SU-DHL-6 (cell line): ENCODE results near the gene RBM20.

Experiments
- H2AFZ ChIP-seq: fragments of 200-600 bp; sonication (generic); 2 replicates; pipeline ENCODE4 v1.6.1; 2014; ENCODE audit warnings: low read depth, mild to moderate bottlenecking, moderate library complexity, mixed read lengths, antibody characterized with exemption, low read length; ENCODE audit not compliant: severe bottlenecking
- H3F3A ChIP-seq: fragments of 200-600 bp; shearing (Covaris generic); 2 replicates; pipeline ENCODE4 v1.6.0; 2016; ENCODE audit warnings: antibody characterized with exemption, mild to moderate bottlenecking; ENCODE audit not compliant: insufficient read depth
- H3K27ac ChIP-seq: fragments of 200-600 bp; sonication (generic); 2 replicates; pipeline ENCODE4 v1.5.1; 2016; ENCODE audit warnings: low read depth, mild to moderate bottlenecking, low read length, moderate library complexity, mixed read lengths
- H3K27me3 ChIP-seq: fragments of 200-600 bp; sonication (generic), shearing (Covaris generic); 2 replicates; pipeline ENCODE4 v1.6.0; 2014; ENCODE audit warnings: mild to moderate bottlenecking, low read length
- H3K36me3 ChIP-seq: fragments of 200-600 bp; sonication (generic); 2 replicates; pipeline ENCODE4 v1.6.1; 2014; ENCODE audit warnings: mild to moderate bottlenecking, low read length, mixed read lengths
- H3K4me2 ChIP-seq: fragments of 300-600, 200-600 bp; shearing (Covaris generic), sonication (generic); 2 replicates; pipeline ENCODE4 v1.6.0; 2014; ENCODE audit warnings: low read length, low read depth, mild to moderate bottlenecking; ENCODE audit not compliant: poor library complexity, severe bottlenecking
- H3K4me3 ChIP-seq: fragments of 200-600 bp; sonication (generic); 2 replicates; pipeline ENCODE4 v1.5.1; 2014; ENCODE audit warnings: antibody characterized with exemption, low read length, mild to moderate bottlenecking, mixed read lengths; ENCODE audit not compliant: insufficient read depth, poor library complexity, severe bottlenecking
- H3K79me2 ChIP-seq: fragments of 200-600 bp; sonication (generic); 2 replicates; pipeline ENCODE4 v1.6.1; 2014; ENCODE audit warnings: mild to moderate bottlenecking, low read length, moderate library complexity; ENCODE audit not compliant: insufficient read depth
- H3K9ac ChIP-seq: fragments of 200-600 bp; sonication (generic); 2 replicates; pipeline ENCODE4 v1.7.0; 2014; ENCODE audit warnings: mild to moderate bottlenecking, low read length
- H3K9me2 ChIP-seq: fragments of 200-600 bp; sonication (generic); replicated peaks from 2 replicates; pipeline ENCODE4 v1.6.1; 2014; ENCODE audit warnings: low read length; ENCODE audit not compliant: insufficient read depth
- H3K9me3 ChIP-seq: fragments of 200-600 bp; sonication (generic); 2 replicates; pipeline ENCODE4 v1.6.1; 2014; ENCODE audit warnings: low read length, mixed read lengths; ENCODE audit not compliant: insufficient read depth
- H4K20me1 ChIP-seq: fragments of 200-600 bp; sonication (generic); 2 replicates; pipeline ENCODE4 v1.6.1; 2014; ENCODE audit warnings: low read depth, mild to moderate bottlenecking, antibody characterized with exemption, low read length, moderate library complexity, mixed read lengths
- CTCF ChIP-seq: fragments of 200-600 bp; sonication (generic); IDR thresholded peaks from one replicate; pipeline ENCODE4 v1.5.1; 2017; ENCODE audit warnings: antibody characterized with exemption, mild to moderate bottlenecking, low read length, moderate library complexity; ENCODE audit not compliant: insufficient read depth, poor library complexity, severe bottlenecking
- EZH2phosphoT487 ChIP-seq: fragments of 200-600 bp; sonication (generic), shearing (Covaris generic); conservative IDR thresholded peaks from 2 replicates; pipeline ENCODE4 v1.6.1; 2018; ENCODE audit warnings: mild to moderate bottlenecking, antibody characterized with exemption, low read length, moderate library complexity, mixed read lengths

Gene RBM20

GRCh38 chr10:110757586-110757985 lies 113.5 kb downstream of the RBM20 start:
- Histone ChIP-seq H3K27me3 (no peaks in the 10 kb centered on the region), H2AFZ (no peak overlapping the region)
- TF ChIP-seq CTCF: no peak

GRCh38 chr10:110758128-110758765 lies 114.1 kb downstream of the RBM20 start:
- H3K36me3 ChIP-seq: no peaks in the 10 kb centered on the region
- H3K4me3 ChIP-seq: no peak overlapping the region
- H4K20me1 ChIP-seq: no peaks in the 10 kb centered on the region
- H3K9me2 ChIP-seq: no peaks in the 10 kb centered on the region
- H3K9me3 ChIP-seq: no peaks in the 10 kb centered on the region
- H3K79me2 ChIP-seq: no peaks in the 10 kb centered on the region
- H3F3A ChIP-seq: no peaks in the 10 kb centered on the region
- no peaks in the 10 kb centered on the region for H3K27me3 ChIP-seq
- TF ChIP-seq CTCF (no peak), EZH2phosphoT487 (no peak)
- H2AFZ ChIP-seq: no peak overlapping the region
- no peak overlapping the region for H3K27ac ChIP-seq
- no peak overlapping the region for H3K4me2 ChIP-seq
- H3K9ac ChIP-seq: no peak overlapping the region

More at GRCh38 chr10:110757586-110757985, 113.5 kb downstream of the RBM20 start:
- Histone ChIP-seq H3K9me3 (no peaks in the 10 kb centered on the region), H3K9ac (no peak overlapping the region), H3K4me3 (no peak overlapping the region), H3F3A (no peaks in the 10 kb centered on the region), H3K36me3 (no peaks in the 10 kb centered on the region), H3K79me2 (no peaks in the 10 kb centered on the region), H4K20me1 (no peaks in the 10 kb centered on the region), H3K27ac (no peak overlapping the region), H3K4me2 (no peak overlapping the region), H3K9me2 (no peaks in the 10 kb centered on the region)

DNA sequence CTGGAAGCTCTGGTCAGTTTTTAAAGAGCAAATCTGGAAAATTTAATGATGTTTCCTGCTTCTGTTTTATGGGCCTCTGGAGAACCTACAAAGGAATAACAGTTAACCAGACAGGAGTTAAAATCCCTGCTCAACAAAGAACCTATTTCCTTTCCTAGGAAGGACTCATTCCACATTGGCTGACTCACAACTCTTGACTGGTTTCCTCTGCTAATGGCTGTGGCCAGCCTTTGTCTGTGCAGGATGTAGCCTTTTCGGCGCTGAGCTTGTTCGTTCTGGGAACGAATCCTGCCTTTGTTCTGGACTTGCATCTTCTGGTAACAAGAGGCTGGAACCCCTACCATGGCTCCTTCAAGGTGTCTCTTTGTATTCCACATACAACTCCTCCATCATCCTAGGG lies 114.8 kb downstream of the RBM20 start:
- Histone ChIP-seq H3F3A (no peaks in the 10 kb centered on the region), H2AFZ (no peak overlapping the region), H4K20me1 (no peaks in the 10 kb centered on the region), H3K36me3 (no peaks in the 10 kb centered on the region), H3K9me3 (no peaks in the 10 kb centered on the region), H3K27ac (no peak overlapping the region), H3K9me2 (no peaks in the 10 kb centered on the region), H3K4me3 (no peak overlapping the region), H3K27me3 (no peaks in the 10 kb centered on the region), H3K9ac (no peak overlapping the region), H3K79me2 (no peaks in the 10 kb centered on the region), H3K4me2 (no peak overlapping the region)
- TF ChIP-seq CTCF (no peak), EZH2phosphoT487 (no peak)

- H3K9me3 ChIP-seq: no peaks in the 10 kb centered on the region
- no peaks in the 10 kb centered on the region for H3K9me2 ChIP-seq
- no peaks in the 10 kb centered on the region for H3K79me2 ChIP-seq
- H4K20me1 ChIP-seq: no peaks in the 10 kb centered on the region
- no peaks in the 10 kb centered on the region for H3K36me3 ChIP-seq
- H3K9ac ChIP-seq: no peak overlapping the region
- TF ChIP-seq EZH2phosphoT487 (no peak), CTCF (no peak)
- H2AFZ ChIP-seq: no peak overlapping the region
- H3K27me3 ChIP-seq: no peaks in the 10 kb centered on the region
- H3K27ac ChIP-seq: no peak overlapping the region
- no peaks in the 10 kb centered on the region for H3F3A ChIP-seq
- H3K4me2 ChIP-seq: no peak overlapping the region
- H3K4me3 ChIP-seq: no peak overlapping the region
Observed at GRCh38 chr10:110759523-110759922, 115.4 kb downstream of the RBM20 start.
